ENCODE measurements around the gene FBLN2. TPM values are rescaled to one million over a fixed set of nuclear protein-coding genes. Genes with fewer than 3 reads are reported as not detected.
A peak's percentile ranks its signal among the peaks of the same experiment; 100 is the strongest.

The FBLN2 gene
- total and polyA plus RNA-seq, 10 of the 15 experiments (the other 5 are each of a cell fraction or from before 2014, with no cell fraction given): 0.03 to 0.41 (median 0.12) TPM; not detected in 2

- ATAC-seq: peak; percentile 63
Observed at GRCh38 chr3:13557417-13557816, 8.5 kb downstream of the FBLN2 start.

DNA sequence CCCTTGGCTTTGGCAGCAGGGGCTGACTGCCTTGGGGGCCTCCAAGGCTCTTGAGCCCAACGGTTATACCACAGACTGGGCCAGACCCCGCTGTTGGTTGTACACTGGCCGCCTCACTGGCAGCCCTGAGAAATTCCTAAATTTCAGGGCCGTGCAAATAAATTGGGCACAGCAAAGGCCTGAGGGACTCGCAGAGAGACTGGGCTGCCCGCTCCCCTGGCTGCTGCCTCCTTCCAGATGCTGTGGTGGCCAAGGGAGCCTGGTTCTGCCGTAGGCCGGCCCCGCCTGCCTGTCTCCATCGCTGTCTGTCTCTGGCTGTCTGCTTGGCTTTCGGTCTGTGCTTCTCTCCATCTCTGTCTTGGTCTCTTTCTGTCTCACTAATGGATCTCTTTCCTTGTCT is 9.0 kb downstream of the FBLN2 start:
- DNase-seq (ENCODE audit: low read depth, low spot score) (no peak), FAIRE-seq (no peak), ATAC-seq (no peak)
- Histone ChIP-seq H3K27me3 (replicated peaks in 1 of 2; ENCODE audit: control insufficient read depth in 2 of 2, insufficient read depth in 2 of 2, low read length in 1 of 2) (peaks cover 0 to 1% of the 10 kb centered on the region in 2 experiments; a peak in 2 of 4 replicates), H3K4me3 (no peak overlapping the region), H2AFZ (ENCODE audit: control insufficient read depth, low read depth, low read length) (no peak overlapping the region), H3K79me2 (ENCODE audit: control insufficient read depth, insufficient read depth, low read length) (no peaks in the 10 kb centered on the region), H3K4me2 (ENCODE audit: control insufficient read depth, insufficient read depth) (no peak overlapping the region), H3K4me1 (ENCODE audit: control insufficient read depth, insufficient read depth, low read length) (no peaks in the 10 kb centered on the region), H3K27ac (ENCODE audit: control insufficient read depth, insufficient read depth) (no peak overlapping the region), H3K36me3 (ENCODE audit: control insufficient read depth in 2 of 2, insufficient read depth in 2 of 2, low read length in 1 of 2) (no peaks in the 10 kb centered on the region), H3K9ac (ENCODE audit: control insufficient read depth, insufficient read depth, low read length) (no peak overlapping the region), H4K20me1 (ENCODE audit: control insufficient read depth, insufficient read depth) (no peaks in the 10 kb centered on the region), H3K9me3 (replicated peaks; ENCODE audit: control insufficient read depth, insufficient read depth, low read length) (no peaks in the 10 kb centered on the region)
- CTCF ChIA-PET: no interaction called here
- SMC1A ChIA-PET (ENCODE audit: uncharacterized antibody, unreplicated experiment): no interaction called here
- WGBS (ENCODE audit: insufficient coverage, insufficient replicate concordance, low lambda C conversion rate, missing lambda C conversion rate): 43% methylated on average over 11 of the region's 11 CpGs
- BruUV-seq (replicated peaks): no TSS peak
- POLR2A ChIA-PET: no interaction called here
- TF ChIP-seq IRF5 (IDR thresholded peaks at IDR 0.05; ENCODE audit: borderline replicate concordance) (no peak), NFYB (IDR thresholded peaks at IDR 0.05; ENCODE audit: insufficient read depth, low read depth, low read length) (no peak), SIX5 (IDR thresholded peaks at IDR 0.05; ENCODE audit: low read depth, low read length, severe bottlenecking) (no peak), HCFC1 (IDR thresholded peaks at IDR 0.05; ENCODE audit: low read length) (no peak), ZSCAN29 (IDR thresholded peaks at IDR 0.05) (no peak), YY1 (IDR thresholded peaks at IDR 0.05; ENCODE audit: low read depth, low read length) (no peak), POLR2A (IDR thresholded peaks at IDR 0.05; ENCODE audit: low read depth, low read length) (no peak), KAT2A (conservative IDR thresholded peaks at IDR 0.05; ENCODE audit: control insufficient read depth, low read depth, low read length) (no peak)
- intact Hi-C loops (cut with micrococcal nuclease; ENCODE audit: unreplicated experiment): no loop called here
- in situ Hi-C loops (cut with MboI): no loop called here
- RAD21 ChIA-PET (ENCODE audit: unreplicated experiment): no interaction called here

More at GRCh38 chr3:13557417-13557816, 8.5 kb downstream of the FBLN2 start:
- BruUV-seq (replicated peaks): no TSS peak
- H2AFZ ChIP-seq (ENCODE audit: control insufficient read depth, low read depth, low read length): no peak overlapping the region
- peaks cover 0 to 1% of the 10 kb centered on the region in 2 experiments; a peak in 2 of 4 replicates for H3K27me3 ChIP-seq (replicated peaks in 1 of 2; ENCODE audit: control insufficient read depth in 2 of 2, insufficient read depth in 2 of 2, low read length in 1 of 2)
- RAD21 ChIA-PET (ENCODE audit: unreplicated experiment): no interaction called here
- no peak overlapping the region for H3K9ac ChIP-seq (ENCODE audit: control insufficient read depth, insufficient read depth, low read length)
- H3K4me1 ChIP-seq (ENCODE audit: control insufficient read depth, insufficient read depth, low read length): no peaks in the 10 kb centered on the region
- H3K9me3 ChIP-seq (replicated peaks; ENCODE audit: control insufficient read depth, insufficient read depth, low read length): no peaks in the 10 kb centered on the region
- no peak overlapping the region for H3K4me2 ChIP-seq (ENCODE audit: control insufficient read depth, insufficient read depth)
- no peak for DNase-seq (ENCODE audit: low read depth, low spot score)
- SMC1A ChIA-PET (ENCODE audit: uncharacterized antibody, unreplicated experiment): no interaction called here
- POLR2A ChIA-PET: no interaction called here
- 12% methylated on average over 5 of the region's 5 CpGs for WGBS (ENCODE audit: insufficient coverage, insufficient replicate concordance, low lambda C conversion rate, missing lambda C conversion rate)
- in situ Hi-C loops (cut with MboI) (no loop called here), intact Hi-C loops (cut with micrococcal nuclease; ENCODE audit: unreplicated experiment) (no loop called here)
- H3K36me3 ChIP-seq (ENCODE audit: control insufficient read depth in 2 of 2, insufficient read depth in 2 of 2, low read length in 1 of 2): no peaks in the 10 kb centered on the region
- no peak overlapping the region for H3K4me3 ChIP-seq
- CTCF ChIA-PET: no interaction called here
- no peaks in the 10 kb centered on the region for H4K20me1 ChIP-seq (ENCODE audit: control insufficient read depth, insufficient read depth)
- no peak overlapping the region for H3K27ac ChIP-seq (ENCODE audit: control insufficient read depth, insufficient read depth)
- no peak for FAIRE-seq
- no peaks in the 10 kb centered on the region for H3K79me2 ChIP-seq (ENCODE audit: control insufficient read depth, insufficient read depth, low read length)
- no peak for TF ChIP-seq HDGF (IDR thresholded peaks at IDR 0.05)
- TF ChIP-seq, protein P1, sequence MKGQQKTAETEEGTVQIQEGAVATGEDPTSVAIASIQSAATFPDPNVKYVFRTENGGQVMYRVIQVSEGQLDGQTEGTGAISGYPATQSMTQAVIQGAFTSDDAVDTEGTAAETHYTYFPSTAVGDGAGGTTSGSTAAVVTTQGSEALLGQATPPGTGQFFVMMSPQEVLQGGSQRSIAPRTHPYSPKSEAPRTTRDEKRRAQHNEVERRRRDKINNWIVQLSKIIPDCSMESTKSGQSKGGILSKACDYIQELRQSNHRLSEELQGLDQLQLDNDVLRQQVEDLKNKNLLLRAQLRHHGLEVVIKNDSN (IDR thresholded peaks at IDR 0.05; ENCODE audit: borderline replicate concordance, extremely low read length, insufficient read depth, low read depth, low read length): peak; percentile 52

All from GM12878 (cell line).